ENCODE data around the gene SLC16A2. TPM values are rescaled to one million over a fixed set of nuclear protein-coding genes. Genes with fewer than 3 reads are reported as not detected.
"Not testable (repeated sequence)": the region's sequence is repeated elsewhere in the genome, so short reads cannot be mapped to it uniquely, and the experiment has no call there.

The SLC16A2 gene
- total RNA-seq, 1 experiment from 2014 or later, result 6.6 TPM

DNA sequence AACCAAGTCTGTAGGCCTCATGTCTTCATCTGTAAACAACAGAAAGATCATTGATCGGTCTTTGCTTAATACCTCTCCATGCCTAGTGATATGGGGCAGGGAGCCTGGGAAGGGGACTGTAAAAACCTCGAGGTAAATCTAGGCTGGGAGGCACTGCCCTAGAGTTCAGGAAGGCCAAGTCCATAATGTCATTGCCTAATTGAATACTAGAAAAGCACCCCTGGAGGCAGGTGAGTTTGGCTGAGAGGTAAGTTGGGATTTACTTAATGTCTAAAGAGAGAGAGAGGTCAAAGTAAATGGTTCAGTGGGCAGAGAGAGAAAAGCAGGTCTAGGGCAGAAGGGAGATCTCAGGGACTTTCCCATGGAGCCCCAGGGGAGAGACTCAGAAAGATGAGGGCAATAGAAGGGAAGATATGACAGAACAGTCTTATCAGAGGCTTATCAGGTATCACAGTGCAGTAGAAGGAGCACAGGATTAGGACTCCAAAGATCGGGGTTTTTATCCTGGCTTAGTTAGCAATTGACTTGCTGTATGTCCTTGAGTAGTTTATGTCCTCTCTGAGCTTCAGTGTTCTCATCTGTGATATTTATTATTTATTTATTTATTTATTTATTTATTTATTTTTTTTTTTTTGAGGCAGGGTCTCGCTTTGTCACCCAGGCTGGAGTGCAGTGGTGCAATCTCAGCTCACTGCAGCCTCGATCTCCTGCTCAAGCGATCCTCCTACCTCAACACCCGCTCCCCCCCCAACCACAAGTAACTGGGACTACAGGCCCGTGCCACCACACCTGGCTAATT lies 85.2 kb downstream of the SLC16A2 start:
- no peak for DNase-seq (ENCODE audit: low spot score)

DNA sequence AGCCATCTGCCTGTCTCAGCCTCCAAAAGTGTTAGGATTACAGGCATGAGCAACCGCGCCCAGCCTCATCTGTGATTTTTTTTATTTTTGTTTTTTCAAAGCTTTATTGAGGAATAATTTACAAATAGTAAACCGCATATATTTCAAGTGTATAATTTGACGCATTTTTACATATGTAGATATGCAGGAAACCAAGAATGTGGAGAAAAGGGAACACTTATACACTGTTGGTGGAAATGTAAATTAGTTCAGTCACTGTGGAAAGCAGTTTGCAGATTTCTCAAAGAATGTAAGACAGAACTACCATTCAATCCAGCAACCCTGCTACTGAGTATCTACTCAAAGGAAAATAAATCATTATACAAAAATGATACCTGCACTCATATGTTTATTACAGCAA lies 85.9 kb downstream of the SLC16A2 start:
- no peak for DNase-seq (ENCODE audit: low spot score)

GRCh38 chrX:74509989-74510388 lies 88.7 kb downstream of the SLC16A2 start:
- DNase-seq (ENCODE audit: low spot score), result no peak

- no peak for DNase-seq (ENCODE audit: low spot score)
Observed at GRCh38 chrX:74510401-74510800, 89.1 kb downstream of the SLC16A2 start.

DNA sequence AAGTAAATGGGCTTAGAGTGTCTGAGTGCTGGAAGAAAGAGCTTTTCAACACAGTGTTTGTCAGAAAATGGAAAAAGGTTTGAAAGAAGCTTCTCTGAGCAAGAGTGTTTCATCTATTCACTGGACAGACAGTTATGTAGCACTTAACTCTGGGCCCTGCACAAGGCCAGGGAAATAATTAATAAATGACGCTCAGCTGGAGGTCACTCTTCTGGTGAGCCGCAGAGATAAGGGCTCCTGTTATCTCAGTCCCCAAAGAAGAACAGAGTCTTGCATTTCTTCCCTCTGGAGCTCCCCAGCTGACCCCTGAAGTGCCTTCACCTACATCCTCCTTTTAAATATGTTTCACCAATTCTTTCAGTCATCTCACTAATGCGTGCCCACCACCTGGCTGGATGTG lies 90.4 kb downstream of the SLC16A2 start:
- no peak for DNase-seq (ENCODE audit: low spot score)

GRCh38 chrX:74514384-74514783 lies 93.1 kb downstream of the SLC16A2 start:
- no peak for DNase-seq (ENCODE audit: low spot score)

DNA sequence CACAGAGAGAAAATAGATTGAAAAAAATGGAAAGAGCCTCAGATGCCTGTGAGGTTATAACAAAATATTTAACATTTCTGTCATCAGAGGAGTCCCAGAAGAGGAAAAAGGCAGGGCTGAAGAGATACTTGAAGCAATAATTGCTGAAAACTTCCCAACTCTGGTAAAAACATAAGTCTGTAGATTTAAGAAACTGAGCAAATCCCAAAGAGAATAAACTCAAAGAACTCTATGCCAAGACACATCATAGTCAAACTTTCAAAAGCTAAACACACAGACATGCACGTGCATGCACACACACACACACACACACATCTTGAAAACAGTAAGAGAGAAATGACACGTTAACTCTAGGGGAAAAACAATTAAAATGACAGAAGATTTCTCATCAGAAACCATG lies 94.1 kb downstream of the SLC16A2 start:
- DNase-seq (ENCODE audit: low spot score), result no peak

DNA sequence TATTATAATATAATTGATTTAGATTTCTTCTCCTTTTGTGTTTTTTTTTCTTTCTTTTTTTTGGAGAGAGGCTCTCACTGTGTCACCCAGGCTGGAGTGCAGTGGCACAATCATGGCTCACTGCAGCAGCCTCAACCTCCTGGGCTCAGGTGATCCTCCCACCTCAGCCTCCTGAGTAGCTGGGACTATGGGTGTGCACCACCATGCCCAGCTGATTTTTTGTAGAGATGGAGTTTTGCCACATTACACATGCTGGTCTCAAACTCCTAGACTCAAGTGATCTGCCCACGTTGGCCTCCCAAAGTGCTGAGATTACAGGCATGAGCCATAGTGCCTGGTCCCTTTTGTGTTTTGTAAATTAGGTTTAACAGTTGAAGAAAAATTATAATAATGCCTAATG lies 94.7 kb downstream of the SLC16A2 start:
- not testable (repeated sequence) for DNase-seq (ENCODE audit: low spot score)

DNA sequence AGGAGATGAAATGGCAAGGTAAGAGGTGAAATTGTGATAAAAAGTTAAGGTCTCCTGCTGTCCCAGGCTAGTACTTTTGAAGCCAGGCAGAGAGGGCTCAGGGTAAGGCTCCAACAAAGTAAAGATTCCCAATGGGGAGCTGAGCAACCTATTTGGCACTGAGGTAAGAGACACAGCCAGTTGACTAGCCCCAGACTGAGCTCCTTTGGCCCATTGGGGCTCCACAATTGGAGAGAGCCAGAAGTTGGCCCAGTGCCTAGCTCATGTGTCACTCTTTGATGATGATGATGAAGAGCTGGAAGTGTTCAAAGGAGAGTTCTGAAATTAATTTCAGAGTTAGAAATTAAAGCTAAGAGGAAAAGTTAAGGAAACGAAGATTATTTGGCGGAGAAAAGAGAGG lies 98.6 kb downstream of the SLC16A2 start:
- no peak for DNase-seq (ENCODE audit: low spot score)

- DNase-seq (ENCODE audit: low spot score), result no peak
Observed at GRCh38 chrX:74520291-74520690, 99.0 kb downstream of the SLC16A2 start.

- no peak for DNase-seq (ENCODE audit: low spot score)
Observed at GRCh38 chrX:74520896-74521295, 99.6 kb downstream of the SLC16A2 start.

DNA sequence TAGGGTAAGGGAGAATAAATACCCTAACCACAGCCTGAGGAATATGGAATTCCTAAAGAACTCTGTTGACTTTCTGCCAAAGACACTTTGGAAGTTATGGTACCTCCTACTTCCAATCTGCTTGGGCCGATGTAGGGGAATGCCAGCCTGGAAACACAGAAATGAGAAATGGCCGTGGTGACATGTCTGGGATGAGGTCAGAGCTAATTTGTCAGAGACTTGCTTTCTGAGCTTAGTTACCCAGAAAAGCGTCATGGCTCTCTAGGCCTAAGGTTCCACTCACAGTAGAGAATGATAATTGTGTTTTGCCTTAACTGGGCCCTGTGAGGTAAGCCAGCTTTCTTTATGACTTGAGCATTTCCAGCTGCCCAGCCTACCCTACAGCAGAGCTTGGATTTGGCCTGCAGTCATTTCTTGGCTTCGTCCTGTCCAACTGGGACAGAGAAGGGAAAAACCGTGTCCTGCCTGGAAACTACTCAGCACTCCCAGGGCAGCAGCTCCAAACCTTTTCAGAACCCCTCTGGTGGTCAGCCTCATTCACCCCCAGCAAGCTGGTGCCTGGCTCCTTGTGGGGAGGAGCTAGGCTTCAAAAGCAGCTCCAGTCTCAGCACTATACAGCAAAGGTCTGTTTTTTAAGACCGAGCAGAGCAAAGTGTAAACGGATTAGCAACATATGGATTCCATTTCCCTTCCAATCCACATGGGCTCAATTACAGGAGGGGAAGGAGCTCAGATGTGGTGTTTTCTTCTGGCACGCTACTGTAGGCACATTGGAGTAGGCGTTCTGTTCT lies 100.9 kb downstream of the SLC16A2 start:
- DNase-seq (ENCODE audit: low spot score), result peak; percentile 54

GRCh38 chrX:74523224-74523623 lies 101.9 kb downstream of the SLC16A2 start:
- DNase-seq (ENCODE audit: low spot score), result no peak

DNA sequence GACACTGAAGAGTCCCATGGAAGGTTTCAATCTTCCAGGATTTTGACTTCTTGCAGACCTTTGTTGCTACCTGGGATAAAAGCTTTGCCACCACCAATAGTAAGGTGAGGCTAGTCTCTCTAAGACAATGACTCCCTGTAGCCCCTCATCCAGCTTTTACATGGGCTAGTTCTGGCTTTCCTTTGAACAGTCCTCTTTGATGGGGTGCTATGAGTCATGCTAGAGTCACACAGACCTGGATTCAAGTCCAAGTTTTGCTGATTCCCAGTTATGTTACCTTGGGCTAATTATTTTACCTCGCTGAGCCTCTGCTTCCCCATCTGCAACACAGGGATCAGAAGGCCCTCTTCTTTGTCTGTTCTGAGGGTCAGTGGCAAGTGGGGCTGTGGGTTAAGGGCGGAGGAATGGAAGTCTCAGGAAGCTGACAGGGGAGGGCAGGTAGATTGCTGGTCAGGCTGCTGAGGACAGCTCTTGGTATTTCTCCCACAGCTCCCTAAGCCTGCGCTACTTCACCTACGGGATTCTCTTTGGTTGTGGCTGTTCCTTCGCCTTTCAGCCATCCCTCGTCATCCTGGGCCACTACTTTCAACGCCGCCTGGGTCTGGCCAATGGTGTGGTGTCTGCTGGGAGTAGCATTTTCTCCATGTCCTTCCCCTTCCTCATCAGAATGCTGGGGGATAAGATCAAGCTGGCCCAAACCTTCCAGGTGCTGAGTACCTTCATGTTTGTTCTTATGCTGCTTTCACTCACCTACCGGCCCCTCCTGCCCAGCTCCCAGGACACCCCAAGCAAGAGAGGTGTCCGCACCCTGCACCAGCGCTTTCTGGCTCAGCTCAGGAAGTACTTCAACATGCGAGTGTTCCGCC lies 102.8 kb downstream of the SLC16A2 start:
- no peak for DNase-seq (ENCODE audit: low spot score)

DNA sequence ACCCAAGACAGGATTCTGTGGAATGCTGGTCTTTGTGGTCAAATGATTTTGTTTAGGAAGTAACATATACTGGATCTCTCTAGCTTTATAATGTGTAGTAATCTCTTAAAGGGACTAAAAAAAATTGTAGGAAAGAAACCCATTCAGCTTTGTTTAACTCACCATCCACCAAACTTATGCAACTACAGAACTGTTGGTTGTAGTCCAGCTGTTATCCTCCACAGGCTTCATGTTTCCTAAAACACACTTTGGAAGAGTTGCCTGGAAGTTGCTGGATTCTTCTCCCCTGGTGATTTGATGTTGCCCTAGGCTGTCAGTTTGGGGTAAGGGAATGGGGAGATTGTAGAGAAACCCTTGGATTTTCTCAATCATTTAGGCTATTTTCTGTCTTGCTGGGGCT lies 103.8 kb downstream of the SLC16A2 start:
- DNase-seq (ENCODE audit: low spot score), result no peak

DNA sequence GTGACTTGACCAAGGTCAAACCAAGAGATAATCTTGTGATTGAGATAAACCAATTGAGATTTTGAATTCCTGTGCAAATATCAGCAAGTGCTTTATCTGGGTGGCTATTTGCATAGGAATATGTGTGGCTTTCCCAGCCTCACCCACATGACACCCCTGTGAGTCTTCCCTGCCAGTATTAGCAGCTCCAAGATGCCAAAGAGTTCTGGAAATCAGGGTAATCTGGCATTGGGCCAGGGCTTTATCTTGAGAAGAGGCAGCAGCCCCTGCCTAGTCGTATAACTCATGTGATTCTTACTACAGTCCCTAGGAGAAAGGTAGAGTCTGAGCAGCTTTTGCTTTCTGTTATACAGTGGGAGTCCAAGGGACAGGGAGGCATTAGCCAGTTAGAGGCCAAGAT lies 105.5 kb downstream of the SLC16A2 start:
- no peak for DNase-seq (ENCODE audit: low spot score)

- DNase-seq (ENCODE audit: low spot score), result no peak
Observed at GRCh38 chrX:74527350-74527749, 106.1 kb downstream of the SLC16A2 start.

- DNase-seq (ENCODE audit: low spot score), result no peak
Observed at GRCh38 chrX:74529311-74529710, 108.0 kb downstream of the SLC16A2 start.

DNA sequence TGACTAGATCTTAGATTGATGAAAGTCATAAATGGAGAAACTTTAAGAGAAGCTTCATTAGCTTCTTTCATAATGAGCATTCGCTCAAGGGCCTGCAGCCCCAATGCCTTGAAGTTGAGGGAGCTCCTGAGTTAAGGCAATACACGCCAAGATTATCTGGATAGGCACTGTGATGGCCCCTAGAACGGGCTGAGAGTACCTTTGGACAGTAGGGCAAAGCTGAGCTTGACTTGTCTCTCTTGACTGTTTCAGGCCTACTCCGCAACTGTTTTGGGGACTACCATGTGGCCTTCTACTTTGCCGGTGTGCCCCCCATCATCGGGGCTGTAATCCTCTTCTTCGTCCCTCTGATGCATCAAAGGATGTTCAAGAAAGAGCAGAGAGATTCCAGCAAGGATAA lies 109.8 kb downstream of the SLC16A2 start:
- no peak for DNase-seq (ENCODE audit: low spot score)

GRCh38 chrX:74534569-74535038 lies 113.3 kb downstream of the SLC16A2 start:
- no peak for DNase-seq (ENCODE audit: low spot score)

DNA sequence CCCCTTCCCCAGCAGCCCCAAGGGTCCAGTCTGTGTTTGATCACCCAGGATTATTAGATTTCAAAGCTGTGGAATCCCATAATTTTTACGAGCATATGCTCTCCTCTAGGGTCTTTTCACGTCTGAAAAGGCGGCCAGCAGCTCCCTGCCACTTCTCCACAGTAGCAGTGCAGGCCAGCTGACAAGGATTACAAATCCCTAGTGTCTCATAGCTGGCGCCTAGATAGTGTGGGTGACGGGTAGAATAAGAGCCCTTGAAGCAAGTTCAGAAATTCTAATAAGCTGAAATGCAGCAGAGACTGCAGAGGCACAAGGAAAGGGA lies 113.8 kb downstream of the SLC16A2 start:
- no peak for DNase-seq (ENCODE audit: low spot score)
